BJ (cell line): ENCODE measurements around the gene GPBAR1. TPM values are rescaled to one million over a fixed set of nuclear protein-coding genes. Genes with fewer than 3 reads are reported as not detected.

Experiments
- CTCF ChIA-PET: fragments of 350-600 bp; formaldehyde crosslinking; extraction: SDS; loops from one replicate; lab custom pipeline; 2021; ENCODE audit warnings: antibody characterized with exemption, inconsistent platforms; lab: Yijun Ruan, JAX
- POLR2A ChIA-PET: fragments of 300-600 bp; sonication (Branson Sonifier 250); formaldehyde crosslinking; extraction: SDS; loops from one replicate; lab custom pipeline; 2021; ENCODE audit warnings: antibody characterized with exemption; lab: Charles Lee
- DNase-seq: peaks from one replicate; pipeline ENCODE4 v3.0.0-alpha.2; 2011; ENCODE audit warnings: low read depth
- H3K27me3 ChIP-seq: 2 replicates; pipeline ENCODE4 v1.6.0; 2011; ENCODE audit warnings: low read length; ENCODE audit not compliant: control insufficient read depth, insufficient read depth
- H3K36me3 ChIP-seq: 2 replicates; pipeline ENCODE4 v1.5.1; 2011; ENCODE audit warnings: low read length; ENCODE audit not compliant: control insufficient read depth, insufficient read depth
- H3K4me3 ChIP-seq: 2 replicates; pipeline ENCODE4 v1.5.1; 2011; ENCODE audit warnings: low read depth, mild to moderate bottlenecking, control low read depth, low read length
- polyA plus RNA-seq: library from polyadenylated mRNA; depleted of rRNA; stranded (reverse); fragments of >200 nt; gene quantifications from 2 replicates; pipeline ENCODE4 v1.2.3, GENCODE V29; 2011
- TF ChIP-seq, protein P1 (sequence below): IDR thresholded peaks from 2 replicates; pipeline ENCODE4 v1.5.1; 2011; ENCODE audit warnings: low read depth, mild to moderate bottlenecking, control low read depth, inconsistent platforms, low read length, moderate library complexity; ENCODE audit not compliant: insufficient read depth

Gene GPBAR1
- polyA plus RNA-seq, 1 experiment: not detected

GRCh38 chr2:218294430-218295022, 33.7 kb downstream of the GPBAR1 start:
- ChIA-PET CTCF (interaction anchor here (4.9 to 17.8 kb wide), 2 partner anchors 63 to 102 kb away, joined by 21 to 244 read pairs; partner anchors contain the start of gene CATIP), POLR2A (no interaction called here)
- H3K4me3 ChIP-seq: no peak overlapping the region
- no peaks in the 10 kb centered on the region; the same call in 1 of the 2 replicates for H3K36me3 ChIP-seq
- H3K27me3 ChIP-seq: no peaks in the 10 kb centered on the region
- DNase-seq: no peak
- TF ChIP-seq, protein P1, sequence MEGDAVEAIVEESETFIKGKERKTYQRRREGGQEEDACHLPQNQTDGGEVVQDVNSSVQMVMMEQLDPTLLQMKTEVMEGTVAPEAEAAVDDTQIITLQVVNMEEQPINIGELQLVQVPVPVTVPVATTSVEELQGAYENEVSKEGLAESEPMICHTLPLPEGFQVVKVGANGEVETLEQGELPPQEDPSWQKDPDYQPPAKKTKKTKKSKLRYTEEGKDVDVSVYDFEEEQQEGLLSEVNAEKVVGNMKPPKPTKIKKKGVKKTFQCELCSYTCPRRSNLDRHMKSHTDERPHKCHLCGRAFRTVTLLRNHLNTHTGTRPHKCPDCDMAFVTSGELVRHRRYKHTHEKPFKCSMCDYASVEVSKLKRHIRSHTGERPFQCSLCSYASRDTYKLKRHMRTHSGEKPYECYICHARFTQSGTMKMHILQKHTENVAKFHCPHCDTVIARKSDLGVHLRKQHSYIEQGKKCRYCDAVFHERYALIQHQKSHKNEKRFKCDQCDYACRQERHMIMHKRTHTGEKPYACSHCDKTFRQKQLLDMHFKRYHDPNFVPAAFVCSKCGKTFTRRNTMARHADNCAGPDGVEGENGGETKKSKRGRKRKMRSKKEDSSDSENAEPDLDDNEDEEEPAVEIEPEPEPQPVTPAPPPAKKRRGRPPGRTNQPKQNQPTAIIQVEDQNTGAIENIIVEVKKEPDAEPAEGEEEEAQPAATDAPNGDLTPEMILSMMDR: no peak

DNA sequence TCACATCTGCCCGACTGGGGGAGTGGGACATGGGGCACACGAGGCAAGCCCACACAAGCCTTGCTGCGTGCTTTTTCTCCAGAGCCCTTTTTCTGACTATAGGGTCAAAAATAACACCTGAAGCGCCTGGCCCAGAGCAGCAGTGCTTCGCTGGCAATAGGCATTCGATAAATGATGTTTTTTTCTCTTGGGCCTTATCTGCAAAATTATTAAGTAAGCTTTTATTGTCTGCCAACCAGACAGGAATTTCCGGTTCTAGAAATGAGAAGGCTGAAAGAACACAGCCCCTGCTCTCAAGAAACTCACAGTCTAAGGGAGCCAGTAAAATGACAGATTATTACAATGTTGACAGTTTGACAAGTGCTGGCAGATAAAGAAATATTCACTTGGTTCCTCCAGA, 34.2 kb downstream of the GPBAR1 start:
- no peak for DNase-seq
- Histone ChIP-seq H3K4me3 (no peak overlapping the region), H3K36me3 (no peaks in the 10 kb centered on the region; the same call in 1 of the 2 replicates), H3K27me3 (no peaks in the 10 kb centered on the region)
- TF ChIP-seq, protein P1: no peak
- ChIA-PET CTCF (interaction anchor here (2.0 to 17.8 kb wide), 3 partner anchors 23 to 101 kb away, joined by 15 to 244 read pairs (median 21); partner anchors contain the start of gene CATIP), POLR2A (no interaction called here)

DNA sequence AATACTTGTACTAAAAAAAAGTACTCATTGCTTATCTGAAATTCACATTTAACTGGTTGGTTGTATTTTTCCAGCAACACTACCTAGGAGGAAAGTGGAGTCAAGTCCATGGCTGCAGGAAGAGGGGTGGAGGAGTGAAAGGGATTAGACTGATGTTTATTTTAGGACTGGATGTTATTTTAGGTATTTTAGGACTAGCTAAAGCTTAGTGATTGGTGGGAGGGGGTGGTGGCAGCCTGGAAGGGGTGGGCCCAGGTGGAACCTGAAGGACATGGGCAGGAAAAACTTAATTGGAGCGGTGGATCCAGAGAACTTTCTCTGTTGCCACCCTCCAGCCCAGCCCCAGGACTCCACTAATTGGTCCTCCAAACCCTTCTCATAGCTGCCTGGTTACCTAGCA, 35.4 kb downstream of the GPBAR1 start:
- CTCF ChIA-PET: interaction anchor here (1.1 to 17.8 kb wide), 4 partner anchors 9 to 100 kb away, joined by 3 to 244 read pairs (median 18); partner anchors contain the start of gene CATIP
- Histone ChIP-seq H3K4me3 (no peak overlapping the region), H3K36me3 (no peaks in the 10 kb centered on the region; the same call in 1 of the 2 replicates), H3K27me3 (no peaks in the 10 kb centered on the region)
- POLR2A ChIA-PET: no interaction called here
- TF ChIP-seq, protein P1: no peak
- DNase-seq: no peak

DNA sequence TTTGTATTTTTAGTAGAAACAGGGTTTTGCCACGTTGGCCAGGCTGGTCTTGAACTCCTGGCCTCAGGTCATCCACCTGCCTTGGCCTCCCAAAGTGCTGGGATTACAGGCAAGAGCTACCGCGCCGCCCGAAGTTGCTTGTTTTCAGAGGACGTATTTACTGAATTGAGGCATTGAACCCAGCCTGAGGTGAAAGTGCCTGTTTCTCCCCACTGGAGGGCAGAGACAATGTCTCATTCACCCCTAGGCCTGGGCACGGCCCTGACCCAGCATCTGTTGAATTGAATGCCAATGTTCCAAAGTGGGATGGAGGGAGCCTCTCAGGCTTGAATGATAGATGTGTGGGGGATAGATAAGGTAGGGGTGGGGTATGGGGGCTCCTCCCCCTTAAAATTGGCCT, 36.0 kb downstream of the GPBAR1 start:
- TF ChIP-seq, protein P1: no peak
- ChIA-PET POLR2A (no interaction called here), CTCF (interaction anchor here (1.1 to 17.8 kb wide), 4 partner anchors 9 to 99 kb away, joined by 3 to 244 read pairs (median 18); partner anchors contain the start of gene CATIP)
- Histone ChIP-seq H3K4me3 (no peak overlapping the region), H3K27me3 (no peaks in the 10 kb centered on the region), H3K36me3 (no peaks in the 10 kb centered on the region)
- DNase-seq: no peak

- no peaks in the 10 kb centered on the region for H3K27me3 ChIP-seq
- H3K36me3 ChIP-seq: no peaks in the 10 kb centered on the region
- ChIA-PET POLR2A (no interaction called here), CTCF (interaction anchor here (0.7 to 17.8 kb wide), 11 partner anchors 9 to 352 kb away, joined by 3 to 244 read pairs (median 3); partner anchors contain the start of gene CATIP)
- no peak overlapping the region for H3K4me3 ChIP-seq
- no peak for DNase-seq
- TF ChIP-seq, protein P1: no peak
Observed at GRCh38 chr2:218298314-218298875, 37.6 kb downstream of the GPBAR1 start.
